SK-N-MC (cell line): ENCODE measurements around the gene SLC66A2.

Experiments
- DNase-seq: peaks from one replicate; pipeline ENCODE4 v3.0.0-alpha.2; 2011; ENCODE audit warnings: low read depth, low spot score
- H3K27ac ChIP-seq: fragments of 200-600 bp; sonication (generic); 2 replicates; pipeline ENCODE4 v1.5.1; 2016; ENCODE audit warnings: mixed run types
- H3K36me3 ChIP-seq: fragments of 200-600 bp; sonication (generic); 2 replicates; pipeline ENCODE4 v1.6.1; 2017; ENCODE audit warnings: antibody characterized with exemption, low read length, mixed read lengths; ENCODE audit not compliant: insufficient read depth
- H3K4me3 ChIP-seq: fragments of 200-600 bp; sonication (generic); 2 replicates; pipeline ENCODE4 v1.5.1; 2016
- H3K9ac ChIP-seq: fragments of 200-600 bp; sonication (generic); 2 replicates; pipeline ENCODE4 v1.8.0; 2017; ENCODE audit warnings: mixed run types, mixed read lengths; ENCODE audit not compliant: insufficient read length
- H3K9me3 ChIP-seq: fragments of 200-600 bp; sonication (generic); 2 replicates; pipeline ENCODE4 v1.6.1; 2017; ENCODE audit warnings: low read depth, mild to moderate bottlenecking, antibody characterized with exemption, low read length, moderate library complexity, mixed read lengths
- EZH2 ChIP-seq: fragments of 200-600 bp; sonication (generic); IDR thresholded peaks from one replicate; pipeline ENCODE4 v1.6.1; 2017; ENCODE audit warnings: antibody characterized with exemption
- FOXP2 ChIP-seq: optimal IDR thresholded peaks from 2 replicates; pipeline ENCODE3; 2011; ENCODE audit warnings: mild to moderate bottlenecking, moderate library complexity; ENCODE audit not compliant: insufficient read depth; ENCODE audit errors: extremely low read length, control extremely low read depth
- POLR2AphosphoS5 ChIP-seq: IDR thresholded peaks from 2 replicates; pipeline ENCODE4 v1.6.1; 2012; ENCODE audit warnings: mild to moderate bottlenecking, low read depth, low read length, borderline replicate concordance

Gene SLC66A2

DNA sequence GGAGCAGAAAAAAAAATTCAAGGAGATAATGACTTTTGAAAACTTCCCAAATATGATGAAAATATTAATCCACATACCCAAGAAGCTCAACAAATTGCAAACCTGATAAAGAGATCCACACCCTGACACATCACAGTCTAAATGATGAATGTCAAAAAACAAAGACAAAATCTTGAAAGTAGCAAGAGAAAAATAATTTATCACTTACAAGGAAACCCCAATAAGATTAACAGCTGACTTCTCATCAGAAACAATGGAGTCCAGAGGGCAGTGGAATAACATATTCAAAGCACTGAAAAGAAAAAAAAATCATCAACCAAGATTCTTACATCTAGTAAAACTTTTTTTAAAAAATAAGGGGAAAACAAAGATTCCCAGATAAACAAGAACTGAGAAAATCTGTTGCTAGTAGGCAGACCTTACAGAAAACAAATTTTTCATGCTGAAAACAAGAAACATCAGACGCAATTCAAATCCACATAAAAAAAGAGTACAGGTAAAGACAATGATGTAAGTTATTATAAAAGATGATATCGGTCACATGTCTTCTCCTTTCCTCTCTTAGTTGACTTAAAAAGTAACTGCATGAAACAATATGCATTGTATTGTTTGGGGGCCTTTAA lies 21.3 kb downstream of the SLC66A2 start:
- Histone ChIP-seq H3K9me3 (peaks cover 11% of the 10 kb centered on the region; the same call in 1 of the 2 replicates), H3K36me3 (peaks cover 17% of the 10 kb centered on the region), H3K27ac (no peak overlapping the region), H3K4me3 (no peak overlapping the region), H3K9ac (no peak overlapping the region)
- DNase-seq = no peak
- TF ChIP-seq EZH2 (no peak), POLR2AphosphoS5 (no peak), FOXP2 (no peak)

DNA sequence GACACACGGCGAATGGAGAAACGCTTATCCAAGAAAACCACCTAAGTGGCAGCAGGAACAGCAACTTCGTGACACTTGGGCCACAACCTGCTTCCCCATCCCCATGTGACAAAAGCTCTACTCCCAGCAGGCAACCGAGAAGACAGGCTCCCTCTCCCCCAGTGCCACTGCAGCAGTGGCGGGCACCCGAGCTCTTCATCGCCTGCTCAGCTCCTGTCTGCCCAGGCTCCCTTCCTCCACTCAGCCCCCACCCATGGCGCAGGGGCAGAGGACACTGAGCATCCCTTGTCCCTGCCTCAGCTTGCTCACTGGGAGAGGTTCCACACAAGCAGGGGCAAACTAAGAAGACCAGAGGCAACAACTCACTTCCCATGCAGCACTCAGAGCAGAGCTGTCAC lies 22.9 kb downstream of the SLC66A2 start:
- H3K9me3 ChIP-seq = peaks cover 11% of the 10 kb centered on the region; the same call in 1 of the 2 replicates
- H3K9ac ChIP-seq = no peak overlapping the region
- no peak overlapping the region for H3K27ac ChIP-seq
- no peak for DNase-seq
- H3K4me3 ChIP-seq = no peak overlapping the region
- TF ChIP-seq POLR2AphosphoS5 = no peak
- TF ChIP-seq FOXP2 = no peak
- TF ChIP-seq EZH2 = no peak
- peaks cover 16% of the 10 kb centered on the region for H3K36me3 ChIP-seq

DNA sequence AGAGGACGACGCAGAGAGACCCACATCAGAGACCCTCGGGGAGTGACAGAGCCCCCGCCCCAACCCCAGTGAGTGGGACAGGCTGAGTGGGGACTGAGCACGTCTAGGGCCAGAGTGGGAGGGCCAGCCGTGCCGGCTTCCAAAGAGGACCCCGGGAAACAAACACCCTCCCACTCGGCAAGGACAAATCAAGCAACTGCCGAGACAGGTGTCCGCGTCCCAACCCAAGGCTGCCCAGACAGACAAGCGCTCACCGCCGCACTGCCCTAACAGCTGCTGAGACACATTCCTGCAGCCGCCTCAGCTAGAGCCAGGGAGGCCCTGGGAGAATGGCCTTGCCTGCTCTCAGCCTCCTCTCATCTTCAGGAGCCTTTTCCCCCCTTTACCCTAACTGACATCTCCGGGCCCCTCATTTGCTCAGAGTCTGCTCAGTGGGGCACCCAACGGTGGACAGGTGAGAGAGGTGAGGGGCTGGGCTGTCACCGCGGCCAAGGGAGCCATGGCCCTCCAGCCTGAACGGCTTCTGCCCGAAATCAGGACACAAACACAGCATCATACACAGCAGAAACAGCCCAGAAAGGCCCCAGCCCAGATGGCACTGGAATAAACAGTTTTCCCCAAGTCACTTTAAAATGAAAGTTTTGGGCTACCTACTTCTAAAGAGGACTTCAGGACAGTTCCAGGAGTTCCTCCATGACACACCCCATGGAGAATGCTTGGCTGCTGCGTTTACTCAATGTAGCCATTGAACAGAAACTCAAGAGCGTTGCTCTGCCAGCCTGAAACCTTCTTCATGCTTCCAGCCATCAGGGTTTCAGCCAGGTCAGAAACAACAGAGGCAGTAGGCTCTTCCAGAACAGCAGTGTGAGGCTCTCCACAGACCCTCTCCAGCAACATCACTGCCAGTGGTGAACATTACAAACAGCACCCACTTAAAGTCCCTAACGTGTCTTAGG lies 23.6 kb downstream of the SLC66A2 start:
- TF ChIP-seq EZH2 = no peak
- TF ChIP-seq POLR2AphosphoS5 = no peak
- TF ChIP-seq FOXP2 = no peak
- Histone ChIP-seq H3K9me3 (peaks cover 11% of the 10 kb centered on the region; the same call in 1 of the 2 replicates), H3K9ac (no peak overlapping the region), H3K36me3 (peaks cover 14% of the 10 kb centered on the region), H3K27ac (no peak overlapping the region), H3K4me3 (no peak overlapping the region)
- no peak for DNase-seq

DNA sequence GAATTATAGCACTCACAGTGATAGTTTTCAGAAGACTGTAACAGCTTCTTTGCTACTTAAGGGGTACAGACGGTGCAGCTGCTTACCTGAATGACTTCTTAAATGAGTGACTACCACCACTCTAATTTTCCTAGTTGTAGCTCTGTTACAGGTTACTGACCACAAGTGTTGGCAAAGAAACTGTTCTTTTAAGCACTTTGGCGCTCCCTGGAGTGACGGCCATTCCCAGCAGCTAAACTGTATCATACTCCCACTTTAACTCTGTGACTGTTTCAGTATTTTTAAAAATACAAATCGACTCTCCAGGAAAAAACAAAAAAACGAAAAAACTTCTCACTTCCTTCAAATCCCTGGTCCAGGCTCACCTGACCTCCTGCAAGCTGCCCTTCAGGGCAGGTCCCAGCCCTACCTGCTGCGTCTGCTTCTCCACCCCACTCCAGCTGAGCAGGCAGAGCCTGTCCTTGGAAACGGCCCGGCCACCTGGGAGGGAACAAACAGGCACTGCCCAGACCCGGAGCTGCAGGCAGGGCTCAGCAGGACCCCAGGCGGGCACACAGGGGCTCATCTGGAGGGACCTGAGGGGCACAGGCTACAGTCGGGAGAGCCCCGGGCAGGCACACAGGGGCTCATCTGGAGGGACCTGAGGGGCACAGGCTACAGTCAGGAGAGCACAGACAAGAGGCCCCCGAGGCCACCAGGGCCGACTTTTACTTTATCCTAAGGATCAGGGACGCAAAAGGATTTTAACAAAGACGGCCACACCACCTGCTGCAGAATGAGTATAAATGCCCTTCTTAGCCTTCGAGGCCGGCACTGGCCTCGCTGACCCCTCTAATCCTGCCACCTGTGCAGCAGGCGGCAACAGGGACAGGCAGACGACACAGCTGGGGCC lies 24.5 kb downstream of the SLC66A2 start:
- Histone ChIP-seq H3K4me3 (no peak overlapping the region), H3K36me3 (peaks cover 14% of the 10 kb centered on the region), H3K9ac (no peak overlapping the region), H3K9me3 (peaks cover 6% of the 10 kb centered on the region; the same call in 1 of the 2 replicates), H3K27ac (no peak overlapping the region)
- TF ChIP-seq FOXP2 (no peak), EZH2 (no peak), POLR2AphosphoS5 (no peak)
- DNase-seq = no peak

DNA sequence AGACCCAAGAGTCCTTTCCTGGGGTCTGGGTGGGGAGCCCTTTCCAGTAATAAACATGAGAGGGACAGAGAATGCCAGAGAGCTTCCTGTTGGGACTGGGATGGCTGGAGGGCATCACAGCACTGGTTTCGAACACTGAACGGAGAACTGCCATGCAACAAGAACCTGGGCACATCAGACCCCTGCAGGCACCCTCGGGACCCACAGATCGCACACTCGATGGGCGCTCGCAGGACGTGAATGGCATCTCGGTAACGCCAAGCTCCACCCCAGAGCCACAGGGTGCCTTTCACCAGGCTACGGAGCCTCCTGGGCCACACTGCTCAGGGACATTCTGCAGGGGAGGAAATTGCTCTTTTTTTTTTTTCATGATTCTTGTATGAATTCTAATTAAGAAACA lies 25.1 kb downstream of the SLC66A2 start:
- no peak for DNase-seq
- Histone ChIP-seq H3K27ac (no peak overlapping the region), H3K4me3 (no peak overlapping the region), H3K9me3 (peaks cover 6% of the 10 kb centered on the region; the same call in 1 of the 2 replicates), H3K36me3 (peaks cover 14% of the 10 kb centered on the region), H3K9ac (no peak overlapping the region)
- TF ChIP-seq POLR2AphosphoS5 (no peak), FOXP2 (no peak), EZH2 (no peak)

DNA sequence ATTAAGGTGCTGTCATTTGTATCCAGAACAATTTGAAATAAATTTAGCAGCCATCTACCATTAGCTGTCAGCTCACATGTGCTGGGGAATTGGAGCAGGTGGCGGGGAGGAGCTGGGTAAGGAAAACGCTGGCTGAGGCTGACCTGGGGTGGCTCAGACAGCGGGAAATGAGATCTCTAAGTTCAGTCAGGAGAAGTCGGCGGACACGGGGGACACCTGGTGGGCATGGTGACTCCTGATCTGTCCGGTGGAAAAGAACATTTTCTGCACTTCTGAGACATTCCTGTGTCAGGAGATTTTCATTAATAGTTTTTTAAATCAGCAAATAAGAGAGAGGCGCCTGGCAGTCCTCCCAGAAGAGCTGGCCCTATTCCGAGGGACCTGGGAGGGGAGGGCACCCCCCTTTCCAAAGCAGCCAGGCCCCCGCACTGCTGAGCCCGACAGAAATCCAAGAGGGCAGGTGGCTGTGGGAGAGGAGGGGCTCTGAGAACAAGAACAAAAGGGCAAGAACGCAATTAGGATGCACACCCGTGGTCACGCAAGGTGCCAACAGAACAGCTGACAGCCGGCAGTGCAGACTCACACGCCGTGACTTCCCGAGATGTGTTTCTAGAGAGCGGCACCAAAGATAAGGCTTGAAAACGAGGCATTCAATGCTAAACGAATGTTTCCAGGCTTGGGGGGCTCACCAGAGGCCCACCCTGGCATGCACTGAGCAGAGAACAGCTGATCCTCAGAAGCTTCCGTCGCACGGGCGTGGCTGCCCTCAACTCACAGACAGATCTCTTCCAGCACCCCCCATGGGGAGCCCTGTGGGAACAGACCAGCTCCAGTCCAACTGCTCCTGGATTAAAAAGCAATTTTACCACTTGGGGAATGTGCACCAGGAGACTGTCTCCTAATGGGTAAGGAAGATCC lies 26.4 kb downstream of the SLC66A2 start:
- no peak overlapping the region for H3K4me3 ChIP-seq
- peaks cover 14% of the 10 kb centered on the region for H3K36me3 ChIP-seq
- no peak overlapping the region for H3K27ac ChIP-seq
- TF ChIP-seq EZH2 = no peak
- no peak for TF ChIP-seq FOXP2
- no peak for TF ChIP-seq POLR2AphosphoS5
- peaks cover 6% of the 10 kb centered on the region; the same call in 1 of the 2 replicates for H3K9me3 ChIP-seq
- no peak for DNase-seq
- H3K9ac ChIP-seq = no peak overlapping the region

DNA sequence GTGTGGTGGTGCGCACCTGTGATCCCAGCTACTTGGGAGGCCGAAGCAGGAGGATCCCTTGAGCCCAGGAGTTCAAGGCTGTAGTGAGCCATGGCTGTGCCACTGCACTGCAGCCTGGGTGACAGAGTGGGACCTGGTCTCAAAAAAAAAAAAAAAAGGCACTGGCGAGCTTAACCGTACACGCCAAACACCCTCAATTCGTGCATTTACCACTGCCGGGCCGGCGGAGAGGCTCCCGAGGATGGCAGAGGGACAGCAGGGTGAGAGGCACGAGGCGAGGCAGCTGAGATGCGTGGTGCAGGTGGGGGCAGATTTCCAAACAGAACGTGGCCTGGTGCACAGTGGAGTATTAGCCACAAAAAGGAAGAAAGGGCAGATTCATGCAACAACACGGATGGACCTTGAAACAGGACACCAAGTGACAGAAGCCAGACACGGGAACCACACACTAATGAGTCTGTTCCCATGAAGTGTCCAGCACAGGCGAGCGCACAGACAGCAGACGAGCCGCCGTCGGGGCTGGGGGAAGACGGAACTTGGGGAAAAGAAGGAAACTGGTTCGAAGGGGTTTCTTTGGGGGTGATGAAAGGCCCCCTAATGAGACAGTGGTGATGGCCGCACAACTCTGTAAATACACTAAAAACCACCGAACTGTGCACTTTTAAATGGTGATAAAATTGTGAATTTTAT lies 27.4 kb downstream of the SLC66A2 start:
- TF ChIP-seq FOXP2 = no peak
- TF ChIP-seq POLR2AphosphoS5 = no peak
- Histone ChIP-seq H3K9me3 (no peaks in the 10 kb centered on the region), H3K27ac (no peak overlapping the region), H3K36me3 (peaks cover 4% of the 10 kb centered on the region), H3K4me3 (no peak overlapping the region), H3K9ac (no peak overlapping the region)
- no peak for DNase-seq
